ENCODE results near the gene SLC25A34. TPM values are rescaled to one million over a fixed set of nuclear protein-coding genes. Genes with fewer than 3 reads are reported as not detected.

SLC25A34 gene
- total and polyA plus RNA-seq, 2 of the 13 experiments (the other 11 are each of a cell fraction or from before 2014, with no cell fraction given) = 0.13 to 0.18 TPM

GRCh38 chr1:15768388-15768787, 32.3 kb downstream of the SLC25A34 start (continued):
- no peak for TF ChIP-seq AHDC1 (CRISPR knock-in tag; IDR thresholded peaks at IDR 0.05; ENCODE audit: borderline replicate concordance)
- no peak for TF ChIP-seq DMAP1 (CRISPR knock-in tag; IDR thresholded peaks at IDR 0.05)
- TF ChIP-seq ZNF724P (CRISPR knock-in tag; IDR thresholded peaks at IDR 0.05; ENCODE audit: borderline replicate concordance) = no peak
- TF ChIP-seq, protein P1, sequence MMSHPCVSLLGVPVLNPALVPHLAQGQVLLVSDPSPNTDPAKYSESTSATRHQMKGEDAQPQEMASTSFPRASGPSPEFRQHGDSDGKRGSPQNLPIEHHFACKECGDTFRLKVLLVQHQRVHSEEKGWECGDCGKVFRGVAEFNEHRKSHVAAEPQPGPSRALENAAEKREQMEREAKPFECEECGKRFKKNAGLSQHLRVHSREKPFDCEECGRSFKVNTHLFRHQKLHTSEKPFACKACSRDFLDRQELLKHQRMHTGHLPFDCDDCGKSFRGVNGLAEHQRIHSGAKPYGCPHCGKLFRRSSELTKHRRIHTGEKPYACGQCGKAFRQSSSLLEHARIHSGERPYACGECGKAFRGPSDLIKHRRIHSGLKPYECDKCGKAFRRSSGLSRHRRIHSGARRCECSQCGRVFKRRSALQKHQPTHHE (CRISPR knock-in tag; IDR thresholded peaks at IDR 0.05; ENCODE audit: borderline replicate concordance) = no peak
- TF ChIP-seq RORA (CRISPR knock-in tag; IDR thresholded peaks at IDR 0.05) = no peak
- TF ChIP-seq SSRP1 (CRISPR knock-in tag; IDR thresholded peaks at IDR 0.05) = no peak
- no peak for TF ChIP-seq TAF15 (IDR thresholded peaks at IDR 0.05; ENCODE audit: low read depth, low read length, poor library complexity, severe bottlenecking)
- TF ChIP-seq, protein P2, sequence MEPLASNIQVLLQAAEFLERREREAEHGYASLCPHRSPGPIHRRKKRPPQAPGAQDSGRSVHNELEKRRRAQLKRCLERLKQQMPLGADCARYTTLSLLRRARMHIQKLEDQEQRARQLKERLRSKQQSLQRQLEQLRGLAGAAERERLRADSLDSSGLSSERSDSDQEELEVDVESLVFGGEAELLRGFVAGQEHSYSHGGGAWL (CRISPR knock-in tag; IDR thresholded peaks at IDR 0.05) = no peak
- TF ChIP-seq, protein P3, sequence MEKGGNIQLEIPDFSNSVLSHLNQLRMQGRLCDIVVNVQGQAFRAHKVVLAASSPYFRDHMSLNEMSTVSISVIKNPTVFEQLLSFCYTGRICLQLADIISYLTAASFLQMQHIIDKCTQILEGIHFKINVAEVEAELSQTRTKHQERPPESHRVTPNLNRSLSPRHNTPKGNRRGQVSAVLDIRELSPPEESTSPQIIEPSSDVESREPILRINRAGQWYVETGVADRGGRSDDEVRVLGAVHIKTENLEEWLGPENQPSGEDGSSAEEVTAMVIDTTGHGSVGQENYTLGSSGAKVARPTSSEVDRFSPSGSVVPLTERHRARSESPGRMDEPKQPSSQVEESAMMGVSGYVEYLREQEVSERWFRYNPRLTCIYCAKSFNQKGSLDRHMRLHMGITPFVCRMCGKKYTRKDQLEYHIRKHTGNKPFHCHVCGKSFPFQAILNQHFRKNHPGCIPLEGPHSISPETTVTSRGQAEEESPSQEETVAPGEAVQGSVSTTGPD (CRISPR knock-in tag; IDR thresholded peaks at IDR 0.05) = no peak
- TF ChIP-seq ZNF33B (CRISPR knock-in tag; IDR thresholded peaks at IDR 0.05) = no peak
- no peak for TF ChIP-seq ONECUT2 (CRISPR knock-in tag; IDR thresholded peaks at IDR 0.05)
- no peak for TF ChIP-seq NR2C2 (CRISPR knock-in tag; IDR thresholded peaks at IDR 0.05; ENCODE audit: borderline replicate concordance)
- no peak for TF ChIP-seq ZNF350 (CRISPR knock-in tag; IDR thresholded peaks at IDR 0.05; ENCODE audit: borderline replicate concordance, low read depth)
